Tibial artery (tissue), 4 donors: ENCODE results near the gene CCDC170.
A peak's percentile ranks its signal among the peaks of the same experiment; 100 is the strongest.

Experiments used
- DNase-seq, 2 donors: peaks; one replicate each; pipeline ENCODE4 v3.0.0-alpha.2; 2019
- H3K27ac ChIP-seq, 2 donors: fragments of 200-600 bp; sonication (generic) in 1 of 2; 1 replicate in 1 of 2; 2 replicates in 1 of 2; pipeline ENCODE4 v1.5.1; 2018 to 2019; ENCODE audit warnings: mild to moderate bottlenecking in 1 of 2
- H3K27me3 ChIP-seq, 2 donors: fragments of 200-600 bp; sonication (generic) in 1 of 2; one replicate each; pipeline versions ENCODE4 v1.5.1 to v1.6.0; 2016 to 2019
- H3K36me3 ChIP-seq, 3 donors: fragments of 200-600 bp; sonication (generic) in 2 of 3; one replicate each; pipeline ENCODE4 v1.5.1; 2016 to 2019; ENCODE audit warnings: mild to moderate bottlenecking in 2 of 3
- H3K4me1 ChIP-seq, 4 donors: fragments of 200-600 bp; sonication (generic) in 2 of 4; 1 replicate in 3 of 4; 2 replicates in 1 of 4; pipeline ENCODE4 v1.5.1; 2016 to 2019
- H3K4me3 ChIP-seq, 2 donors: fragments of 200-600 bp; sonication (generic) in 1 of 2; 1 replicate in 1 of 2; 2 replicates in 1 of 2; pipeline ENCODE4 v1.5.1; 2018 to 2019; ENCODE audit warnings: mild to moderate bottlenecking in 2 of 2
- H3K9me3 ChIP-seq, 3 donors: fragments of 200-600 bp; sonication (generic) in 1 of 3; one replicate each; pipeline ENCODE4 v1.5.1; 2016 to 2019
- intact Hi-C: fragments of 100-400 bp; cut with DNase I; formaldehyde crosslinking; loops from one replicate; pipeline ENCODE4 v1.15.0; 2023; ENCODE audit warnings: low total_unique reads
- TF ChIP-seq, protein P1 (sequence below), 2 experiments: fragments of 200-600 bp in 1 of 2; fragments of 450-650 bp in 1 of 2; IDR thresholded peaks; one replicate each; pipeline ENCODE4 v1.5.1; 2017 to 2019; ENCODE audit warnings: antibody characterized with exemption in 2 of 2, mild to moderate bottlenecking in 1 of 2, moderate library complexity in 1 of 2

CCDC170 gene

DNA sequence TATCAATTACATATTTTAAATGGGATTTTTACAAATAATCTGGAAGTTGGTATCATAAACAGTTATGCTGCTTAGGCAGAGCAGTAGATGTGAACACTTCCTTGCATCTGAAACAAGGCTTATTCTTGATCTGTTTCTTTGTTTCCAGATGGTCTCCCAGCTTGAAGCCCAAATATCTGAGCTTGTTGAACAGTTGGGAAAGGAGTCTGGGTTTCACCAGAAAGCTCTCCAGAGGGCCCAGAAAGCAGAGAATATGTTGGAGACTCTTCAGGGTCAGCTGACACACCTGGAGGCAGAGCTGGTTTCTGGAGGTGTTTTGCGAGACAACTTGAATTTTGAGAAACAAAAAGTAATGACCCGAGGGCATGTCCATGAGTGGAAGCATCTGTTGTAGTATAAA, 91.9 kb downstream of the CCDC170 start:
- TF ChIP-seq, protein P1, sequence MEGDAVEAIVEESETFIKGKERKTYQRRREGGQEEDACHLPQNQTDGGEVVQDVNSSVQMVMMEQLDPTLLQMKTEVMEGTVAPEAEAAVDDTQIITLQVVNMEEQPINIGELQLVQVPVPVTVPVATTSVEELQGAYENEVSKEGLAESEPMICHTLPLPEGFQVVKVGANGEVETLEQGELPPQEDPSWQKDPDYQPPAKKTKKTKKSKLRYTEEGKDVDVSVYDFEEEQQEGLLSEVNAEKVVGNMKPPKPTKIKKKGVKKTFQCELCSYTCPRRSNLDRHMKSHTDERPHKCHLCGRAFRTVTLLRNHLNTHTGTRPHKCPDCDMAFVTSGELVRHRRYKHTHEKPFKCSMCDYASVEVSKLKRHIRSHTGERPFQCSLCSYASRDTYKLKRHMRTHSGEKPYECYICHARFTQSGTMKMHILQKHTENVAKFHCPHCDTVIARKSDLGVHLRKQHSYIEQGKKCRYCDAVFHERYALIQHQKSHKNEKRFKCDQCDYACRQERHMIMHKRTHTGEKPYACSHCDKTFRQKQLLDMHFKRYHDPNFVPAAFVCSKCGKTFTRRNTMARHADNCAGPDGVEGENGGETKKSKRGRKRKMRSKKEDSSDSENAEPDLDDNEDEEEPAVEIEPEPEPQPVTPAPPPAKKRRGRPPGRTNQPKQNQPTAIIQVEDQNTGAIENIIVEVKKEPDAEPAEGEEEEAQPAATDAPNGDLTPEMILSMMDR (IDR thresholded peaks at IDR 0.05) = no peak
- H3K36me3 ChIP-seq = no peaks in the 10 kb centered on the region
- no peak overlapping the region for H3K4me3 ChIP-seq
- H3K4me1 ChIP-seq = no peaks in the 10 kb centered on the region
- H3K9me3 ChIP-seq = no peaks in the 10 kb centered on the region
- intact Hi-C loops = no loop called here
- no peak for DNase-seq
- H3K27ac ChIP-seq = no peak overlapping the region
- no peaks in the 10 kb centered on the region for H3K27me3 ChIP-seq

DNA sequence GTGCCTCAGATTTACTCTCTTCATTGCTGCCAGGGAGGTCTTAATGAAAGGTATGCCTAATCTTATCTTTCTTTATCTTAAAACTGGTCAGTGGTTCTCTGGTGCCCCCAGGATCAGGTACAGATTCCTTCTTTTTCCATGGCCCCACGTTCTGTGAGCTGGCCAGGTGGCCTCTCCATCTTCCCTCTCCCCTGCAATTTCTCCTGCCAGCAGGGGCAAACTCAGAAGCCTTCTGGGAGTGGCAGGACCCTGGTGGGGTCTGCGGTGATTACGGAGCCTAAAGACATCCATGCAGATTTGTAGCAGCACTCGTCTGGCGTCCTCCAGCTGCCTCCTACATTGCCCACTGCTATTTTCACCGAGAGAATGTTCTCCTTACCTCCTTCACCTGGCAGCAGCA, 95.8 kb downstream of the CCDC170 start:
- TF ChIP-seq, protein P1 (IDR thresholded peaks at IDR 0.05) = no peak
- intact Hi-C loops = no loop called here
- no peak overlapping the region for H3K4me3 ChIP-seq
- H3K9me3 ChIP-seq = peaks cover 0 to 13% (median 0%) of the 10 kb centered on the region in 3 donors
- H3K27me3 ChIP-seq = no peaks in the 10 kb centered on the region
- no peak overlapping the region for H3K27ac ChIP-seq
- H3K4me1 ChIP-seq = no peaks in the 10 kb centered on the region
- no peak for DNase-seq
- H3K36me3 ChIP-seq = peaks cover 0 to 7% (median 4%) of the 10 kb centered on the region in 3 donors

DNA sequence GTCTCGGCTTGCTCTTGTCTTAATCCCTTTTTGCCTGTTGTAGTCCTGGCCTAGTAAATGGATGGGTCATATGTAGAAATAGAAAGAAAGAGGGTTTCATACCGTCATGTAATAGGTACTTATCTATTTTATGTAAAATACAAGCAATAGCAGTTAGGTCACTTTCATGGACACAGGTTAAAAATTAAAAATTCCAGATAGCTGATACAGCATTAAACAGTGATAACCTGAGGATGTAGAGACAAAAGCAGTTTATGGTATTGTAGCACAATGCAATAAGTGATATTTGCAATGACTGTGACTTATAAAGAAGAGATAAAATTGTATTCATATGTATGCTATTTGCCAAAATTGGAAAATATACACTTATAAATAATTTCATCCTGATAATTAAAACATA, 96.9 kb downstream of the CCDC170 start:
- Histone ChIP-seq H3K9me3 (peaks cover 0 to 13% (median 0%) of the 10 kb centered on the region in 3 donors), H3K27me3 (no peaks in the 10 kb centered on the region), H3K36me3 (peaks cover 0 to 7% (median 4%) of the 10 kb centered on the region in 3 donors), H3K27ac (no peak overlapping the region), H3K4me3 (no peak overlapping the region), H3K4me1 (no peaks in the 10 kb centered on the region)
- DNase-seq = no peak
- intact Hi-C loops = no loop called here
- TF ChIP-seq, protein P1 (IDR thresholded peaks at IDR 0.05) = no peak

DNA sequence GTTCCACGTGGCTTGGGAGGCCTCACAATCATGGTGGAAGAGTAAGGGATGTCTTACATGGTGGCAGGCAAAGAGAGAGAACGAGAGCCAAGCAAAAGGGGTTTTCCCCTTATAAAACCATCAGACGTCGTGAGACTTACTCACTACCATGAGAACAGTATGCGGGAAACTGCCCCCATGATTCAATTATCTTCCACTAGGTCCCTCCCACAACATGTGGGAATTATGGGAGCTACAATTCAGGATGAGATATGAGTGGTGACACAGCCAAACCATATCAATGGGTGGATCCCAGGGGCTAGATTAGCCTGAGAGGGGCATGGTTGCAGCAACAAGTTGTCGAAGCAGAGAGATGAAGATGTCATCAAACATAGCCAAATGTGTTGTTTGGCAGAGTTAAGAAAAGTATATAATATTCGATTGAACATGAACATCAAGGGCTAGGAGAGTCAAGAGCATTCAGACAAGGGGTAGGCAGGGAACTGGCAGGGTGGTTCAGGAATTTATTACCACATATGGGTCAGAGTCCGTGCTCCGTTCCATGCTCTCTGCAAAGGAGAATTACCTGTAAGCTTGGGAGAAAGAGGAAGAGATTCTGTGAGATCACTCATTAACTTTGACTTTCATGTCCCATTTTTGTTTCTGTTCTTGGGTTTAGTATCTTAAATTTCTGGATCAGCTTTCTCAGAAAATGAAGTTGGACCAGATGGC, 98.8 kb downstream of the CCDC170 start:
- TF ChIP-seq, protein P1 (IDR thresholded peaks at IDR 0.05) = no peak
- no peak for DNase-seq

DNA sequence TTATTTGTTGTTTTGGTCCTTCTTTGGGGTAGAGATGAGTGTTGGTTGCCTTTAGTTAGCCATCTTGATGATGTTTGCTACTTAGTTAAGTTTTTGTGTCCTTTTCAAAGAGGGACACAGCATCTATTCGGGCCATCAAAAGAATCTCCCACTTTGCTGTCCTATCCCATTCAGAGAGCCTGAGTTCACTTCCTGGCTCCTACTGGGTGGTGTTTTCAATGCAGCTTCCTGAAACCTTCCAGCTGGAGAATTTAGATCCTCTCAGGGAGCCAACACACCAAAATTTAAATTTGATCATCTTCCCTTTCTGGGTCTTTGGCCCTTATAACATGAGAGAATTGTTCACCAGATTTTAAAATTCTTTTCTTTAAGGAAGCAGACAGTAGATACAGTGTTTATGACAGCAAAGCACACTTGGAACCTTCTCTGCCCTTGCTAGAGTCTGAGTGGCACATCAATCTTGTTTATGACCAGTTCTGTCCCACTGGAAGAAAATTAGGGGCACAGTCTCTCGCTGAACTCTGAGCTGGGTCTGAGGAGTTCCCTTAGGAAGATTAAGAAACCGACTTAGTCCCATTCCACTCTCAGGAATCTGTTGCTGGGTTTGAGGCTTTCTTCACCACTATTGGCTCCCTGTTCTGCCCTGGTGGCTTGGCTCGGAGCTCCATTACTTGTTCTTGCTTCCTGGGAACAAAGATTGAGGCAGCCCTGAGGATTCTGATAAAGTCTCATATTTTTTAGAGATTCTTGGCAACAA, 115.5 kb downstream of the CCDC170 start:
- Histone ChIP-seq H3K4me1 (no peaks in the 10 kb centered on the region), H3K27ac (no peak overlapping the region), H3K4me3 (no peak overlapping the region), H3K9me3 (peaks cover 0 to 5% (median 0%) of the 10 kb centered on the region in 3 donors), H3K36me3 (no peaks in the 10 kb centered on the region), H3K27me3 (no peaks in the 10 kb centered on the region)
- DNase-seq = peak; percentile 57 to 68
- TF ChIP-seq, protein P1 (IDR thresholded peaks at IDR 0.05) = no peak
- intact Hi-C loops = no loop called here

More for the DNA sequence above, 98.8 kb downstream of the CCDC170 start:
- H3K4me1 ChIP-seq = no peaks in the 10 kb centered on the region
- no peak overlapping the region for H3K27ac ChIP-seq
- H3K36me3 ChIP-seq = peaks cover 0 to 7% (median 4%) of the 10 kb centered on the region in 3 donors
- intact Hi-C loops = no loop called here
- H3K4me3 ChIP-seq = no peak overlapping the region
- H3K9me3 ChIP-seq = peaks cover 0 to 13% (median 0%) of the 10 kb centered on the region in 3 donors
- no peaks in the 10 kb centered on the region for H3K27me3 ChIP-seq
